ENCODE measurements around the gene SMAD4.
"Not testable (repeated sequence)": the region's sequence is repeated elsewhere in the genome, so short reads cannot be mapped to it uniquely, and the experiment has no call there.

The SMAD4 gene

DNA sequence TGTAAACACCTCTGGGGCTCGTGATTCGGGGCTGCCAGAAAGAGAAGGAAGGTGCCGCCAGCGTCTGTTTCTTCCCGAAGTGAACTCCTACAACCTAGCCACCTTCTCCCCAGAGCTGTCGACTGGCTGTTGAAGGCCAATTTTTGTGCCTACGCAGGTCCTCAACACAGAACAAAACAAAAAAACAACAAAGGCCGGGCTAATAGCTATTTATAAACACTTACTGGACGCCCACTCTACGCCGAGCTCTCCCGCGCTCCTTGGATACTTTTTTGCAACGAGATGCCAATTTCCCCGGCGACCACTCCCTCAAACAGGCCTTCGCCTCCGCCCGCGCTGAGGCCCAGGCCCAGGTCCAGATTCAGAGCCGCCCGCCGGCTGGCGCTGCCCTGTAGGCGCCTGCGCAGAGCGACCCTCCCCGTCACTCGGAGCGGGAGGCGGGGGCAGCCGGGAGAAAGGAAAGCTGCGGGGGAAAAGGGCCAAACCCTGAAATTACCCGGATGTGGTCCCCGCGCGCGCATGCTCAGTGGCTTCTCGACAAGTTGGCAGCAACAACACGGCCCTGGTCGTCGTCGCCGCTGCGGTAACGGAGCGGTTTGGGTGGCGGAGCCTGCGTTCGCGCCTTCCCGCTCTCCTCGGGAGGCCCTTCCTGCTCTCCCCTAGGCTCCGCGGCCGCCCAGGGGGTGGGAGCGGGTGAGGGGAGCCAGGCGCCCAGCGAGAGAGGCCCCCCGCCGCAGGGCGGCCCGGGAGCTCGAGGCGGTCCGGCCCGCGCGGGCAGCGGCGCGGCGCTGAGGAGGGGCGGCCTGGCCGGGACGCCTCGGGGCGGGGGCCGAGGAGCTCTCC lies at the start of gene SMAD4:
Gene SMAD4, plus strand, starts transcription at position 520 of the 843 bp plus-strand sequence. CDS start 16,834 bp downstream, outside the sequence.
- ATAC-seq (peak; percentile 83), DNase-seq (peak; percentile 99)

DNA sequence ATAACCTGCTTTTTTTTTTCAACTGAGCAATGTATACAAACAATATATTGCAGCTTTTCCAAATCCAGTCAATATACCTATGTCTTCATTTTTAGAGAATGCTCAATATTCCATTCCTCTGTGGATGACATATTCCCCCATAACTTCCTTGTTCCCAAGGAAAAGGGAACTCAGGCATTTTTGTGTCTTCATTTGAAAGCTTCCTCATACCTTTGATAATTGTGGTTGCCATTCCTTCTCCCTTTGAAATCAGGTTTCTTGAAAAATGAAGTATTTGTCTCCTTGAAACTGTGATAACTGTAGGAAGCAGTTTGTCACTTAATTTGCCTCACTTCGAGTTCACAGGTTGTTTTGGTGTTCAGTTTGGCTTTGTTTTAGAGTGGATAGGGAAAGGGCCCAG lies 48.6 kb upstream of the SMAD4 start:
- DNase-seq (no peak), ATAC-seq (no peak)

GRCh38 chr18:50982086-50982801 lies 47.8 kb upstream of the SMAD4 start:
- ATAC-seq (no peak), DNase-seq (no peak)

DNA sequence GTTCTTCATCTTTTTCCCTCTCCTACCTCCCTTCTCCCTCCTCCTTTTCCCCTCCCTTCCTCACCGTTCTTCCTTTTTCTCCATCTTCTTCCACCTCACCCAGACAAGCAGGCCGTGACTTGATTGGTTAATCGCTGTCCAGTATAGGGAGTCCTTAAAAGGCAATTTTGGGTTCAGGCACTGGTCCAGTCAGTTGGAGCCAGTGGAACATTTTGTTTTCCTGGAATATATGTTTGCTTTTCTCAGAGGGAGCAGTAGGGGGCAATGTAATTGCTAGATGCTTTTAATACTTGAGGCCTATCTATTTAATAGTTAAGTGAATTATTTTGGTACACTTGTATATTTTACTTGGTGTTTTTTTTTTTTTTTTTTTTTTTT lies 47.2 kb upstream of the SMAD4 start:
- DNase-seq: no peak
- ATAC-seq: no peak

- ATAC-seq (no peak), DNase-seq (no peak)
Measured at GRCh38 chr18:50986360-50987087, 43.5 kb upstream of the SMAD4 start.

GRCh38 chr18:50987261-50987660 lies 42.8 kb upstream of the SMAD4 start:
- ATAC-seq: no peak

GRCh38 chr18:50989711-50990110 lies 40.3 kb upstream of the SMAD4 start:
- ATAC-seq: no peak
- DNase-seq: no peak

More at GRCh38 chr18:50987261-50987660, 42.8 kb upstream of the SMAD4 start:
- DNase-seq: no peak

GRCh38 chr18:50992351-50992762 lies 37.7 kb upstream of the SMAD4 start:
- DNase-seq (no peak), ATAC-seq (no peak)

DNA sequence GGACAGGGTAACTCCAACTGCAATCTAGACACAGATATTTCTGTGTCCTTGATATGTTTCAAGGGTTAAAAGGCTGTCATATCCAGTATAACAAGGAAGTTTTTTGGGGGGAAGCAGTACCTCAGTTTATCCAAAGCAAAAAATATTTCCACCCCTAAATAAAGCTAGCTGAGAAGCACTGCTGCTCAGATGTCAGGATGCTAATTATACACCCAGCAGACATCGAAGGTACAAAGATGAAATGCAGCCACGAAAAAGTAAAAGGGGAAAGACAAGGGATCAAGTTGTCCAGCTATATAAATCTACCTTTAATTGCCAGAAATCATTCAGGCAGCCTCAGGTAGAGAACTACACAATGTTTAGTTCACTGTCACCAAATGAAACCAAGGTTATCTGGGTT lies 36.0 kb upstream of the SMAD4 start:
- ATAC-seq (no peak), DNase-seq (no peak)

DNA sequence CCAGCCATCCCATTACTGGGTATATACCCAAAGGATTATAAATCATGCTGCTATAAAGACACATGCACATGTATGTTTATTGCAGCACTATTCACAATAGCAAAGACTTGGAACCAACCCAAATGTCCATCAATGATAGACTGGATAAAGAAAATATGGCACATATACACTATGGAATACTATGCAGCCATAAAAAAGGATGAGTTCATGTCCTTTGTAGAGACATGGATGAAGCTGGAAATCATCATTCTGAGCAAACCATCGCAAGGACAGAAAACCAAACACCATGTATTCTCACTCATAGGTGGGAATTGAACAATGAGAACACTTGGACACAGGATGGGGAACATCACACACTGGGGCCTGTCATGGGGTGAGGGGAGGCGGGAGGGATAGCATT lies 26.8 kb upstream of the SMAD4 start:
- not testable (repeated sequence) for ATAC-seq, DNase-seq

DNA sequence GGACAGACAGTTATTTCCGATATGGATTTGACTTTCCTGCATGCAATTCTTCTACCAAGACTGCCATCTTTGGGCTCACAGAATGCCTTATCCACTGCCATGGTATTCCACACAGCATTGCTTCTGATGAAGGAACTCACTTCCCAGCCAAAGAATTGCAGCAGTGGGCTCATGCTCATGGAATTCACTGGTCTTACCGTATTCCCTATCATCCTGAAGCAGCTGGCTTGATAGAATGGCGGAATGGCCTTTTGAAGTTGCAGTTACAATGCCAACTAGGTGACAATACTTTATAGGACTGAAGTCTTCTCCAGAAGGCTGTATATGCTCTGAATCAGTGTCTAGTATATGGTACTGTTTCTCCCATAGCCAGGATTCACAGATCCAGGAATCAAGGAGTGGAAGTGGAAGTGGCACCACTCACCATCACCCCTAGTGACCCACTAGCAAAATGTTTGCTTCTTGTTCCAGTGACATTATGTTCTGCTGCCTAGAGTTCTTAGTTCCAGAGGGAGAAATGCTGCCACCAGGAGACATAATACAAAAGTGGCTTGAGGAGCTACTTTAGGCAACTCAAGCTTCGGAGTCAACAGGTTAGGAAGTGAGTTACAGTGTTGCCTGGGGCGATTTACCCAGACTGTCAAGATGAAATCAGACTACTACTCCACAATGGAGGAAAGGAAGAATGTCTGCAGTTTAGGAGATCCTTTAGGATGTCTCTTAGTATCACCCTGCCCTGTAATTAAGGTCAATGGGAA lies 23.8 kb upstream of the SMAD4 start:
- ATAC-seq (no peak), DNase-seq (no peak)

DNA sequence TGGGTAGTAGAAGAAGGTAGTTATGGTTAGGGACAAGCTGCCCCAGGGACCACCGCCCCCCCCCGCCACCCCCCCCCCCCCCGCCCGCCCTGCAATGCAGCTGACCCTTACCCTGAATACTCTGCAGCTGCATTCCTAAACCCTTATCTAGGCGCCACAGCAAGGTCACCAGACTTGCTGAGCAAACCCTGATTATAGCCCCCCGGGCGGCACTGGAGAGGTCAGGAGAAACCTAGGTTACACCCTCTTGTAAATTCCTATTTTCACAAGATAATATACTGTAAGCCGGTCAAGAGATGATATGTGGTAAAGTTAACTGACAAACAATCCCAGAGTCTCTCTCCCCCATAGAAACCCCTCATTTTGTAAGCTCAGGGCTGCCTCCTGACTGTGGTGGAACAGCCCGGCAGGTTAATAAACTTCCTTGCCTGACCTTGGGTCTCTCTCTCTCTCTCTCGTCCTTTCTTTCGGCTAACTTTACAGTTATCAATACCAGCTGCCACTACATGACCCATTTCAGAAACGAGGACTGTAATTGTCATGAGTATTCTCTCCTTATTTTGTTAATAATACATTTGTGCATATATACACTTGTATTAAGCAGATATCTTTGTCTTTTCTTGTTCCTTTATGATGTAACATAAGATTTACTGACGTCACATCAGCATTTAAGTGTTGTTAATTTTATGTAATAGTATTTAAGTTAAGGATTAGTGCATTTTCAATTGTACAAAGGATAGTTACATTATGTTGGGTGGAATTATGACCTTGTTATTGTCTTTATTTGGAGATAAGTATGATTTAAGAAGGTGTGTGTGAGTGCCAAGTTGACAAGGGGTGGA lies 22.8 kb upstream of the SMAD4 start:
- ATAC-seq: no peak
- no peak for DNase-seq

GRCh38 chr18:51007790-51008139 lies 22.2 kb upstream of the SMAD4 start:
- DNase-seq (no peak), ATAC-seq (no peak)

- ATAC-seq (no peak), DNase-seq (no peak)
Measured at GRCh38 chr18:51009072-51009471, 20.9 kb upstream of the SMAD4 start.

DNA sequence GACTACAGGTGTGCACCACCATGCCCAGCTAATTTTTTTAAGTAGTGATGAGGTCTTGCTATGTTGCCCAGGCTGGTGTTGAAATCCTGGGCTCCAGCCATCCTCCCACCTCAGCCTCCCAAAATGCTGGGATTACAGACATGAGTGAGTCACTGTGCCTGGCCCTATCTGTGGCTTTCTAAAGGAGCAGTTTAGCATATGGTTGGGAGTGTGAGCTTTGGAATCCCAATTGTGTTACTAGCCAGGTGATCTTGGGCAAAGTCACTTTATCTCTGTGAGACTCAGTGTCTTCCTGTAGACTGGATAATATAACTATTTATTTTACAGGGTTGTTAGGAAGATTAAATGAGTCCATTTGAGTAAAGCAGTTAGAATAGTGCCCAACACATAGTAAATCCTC lies 19.8 kb upstream of the SMAD4 start:
- no peak for DNase-seq
- ATAC-seq: no peak

DNA sequence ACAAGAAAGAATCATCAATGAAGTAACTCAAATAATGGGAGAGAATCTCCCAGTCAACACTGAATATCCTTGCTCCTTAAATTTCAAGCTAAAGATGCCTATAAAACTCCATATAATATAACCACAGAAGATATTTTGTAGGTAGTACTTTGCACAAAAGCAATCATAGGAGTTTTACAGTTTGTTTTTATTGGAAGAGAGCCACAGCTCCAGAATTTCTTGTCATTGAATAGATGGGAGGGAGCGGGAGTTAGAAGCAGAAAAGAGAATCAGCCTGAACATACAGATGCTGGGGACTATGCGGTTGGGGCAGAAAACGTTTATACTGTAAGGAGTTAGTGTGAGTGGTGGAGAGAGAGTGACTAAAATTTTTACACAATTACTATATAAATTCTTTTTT lies 18.3 kb upstream of the SMAD4 start:
- no peak for ATAC-seq

GRCh38 chr18:51012441-51012840 lies 17.6 kb upstream of the SMAD4 start:
- DNase-seq (no peak), ATAC-seq (no peak)

More for the DNA sequence above, 18.3 kb upstream of the SMAD4 start:
- no peak for DNase-seq

DNA sequence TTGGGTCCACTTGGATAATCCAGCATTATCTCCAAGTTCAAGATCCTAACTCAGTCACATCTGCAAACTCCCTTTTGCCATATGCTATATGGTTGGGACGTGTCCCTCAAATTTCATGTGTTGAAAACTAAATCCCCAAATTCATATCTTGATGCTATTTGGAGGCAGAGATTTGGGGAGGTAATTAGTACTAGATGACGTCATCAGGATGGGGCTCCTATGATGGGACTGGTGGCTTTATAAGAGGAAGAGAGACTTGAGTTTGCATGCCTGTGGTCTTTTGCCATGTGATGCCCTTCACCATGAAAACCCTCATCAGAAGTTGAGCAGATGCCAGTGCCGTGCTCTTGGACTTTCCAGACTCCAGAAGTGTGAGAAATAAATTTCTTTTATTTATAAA lies 16.8 kb upstream of the SMAD4 start:
- ATAC-seq: no peak
- no peak for DNase-seq

DNA sequence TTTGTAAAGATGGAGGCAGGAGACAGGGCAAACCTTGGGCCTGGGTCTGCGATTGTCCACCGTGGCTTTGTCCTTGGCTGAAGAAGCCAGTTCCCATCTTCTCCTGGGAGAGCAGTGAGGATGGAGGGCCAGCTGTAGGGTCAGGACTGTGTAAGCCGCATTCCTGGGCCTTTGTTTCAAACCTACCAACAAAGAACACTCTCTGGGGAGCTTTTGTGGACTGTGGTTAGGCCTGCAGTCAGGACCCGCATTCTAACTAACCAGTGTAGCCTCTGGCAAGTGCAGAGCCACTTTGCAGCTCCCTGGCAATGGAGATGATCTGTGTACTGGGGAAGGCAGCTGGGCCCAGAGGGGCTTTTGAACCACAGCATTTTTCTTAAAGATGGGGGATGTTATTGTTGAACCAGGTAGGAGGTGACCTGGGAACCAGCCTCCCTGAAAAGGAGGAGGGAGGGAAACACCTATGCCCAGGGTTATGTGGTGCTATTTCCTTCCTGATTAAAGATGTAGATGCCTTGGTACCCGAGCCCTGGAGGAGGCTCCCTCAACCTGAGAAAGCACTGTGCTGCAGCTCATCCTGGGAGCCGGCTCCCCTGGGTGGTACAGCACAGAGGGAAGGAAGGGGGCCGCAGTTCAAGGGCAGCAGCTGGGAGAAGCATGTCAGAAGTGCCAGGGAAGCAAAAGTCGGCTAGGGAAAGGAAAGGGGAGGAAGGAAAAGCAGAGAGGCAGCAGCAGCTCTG lies 12.7 kb upstream of the SMAD4 start:
- ATAC-seq: no peak

DNA sequence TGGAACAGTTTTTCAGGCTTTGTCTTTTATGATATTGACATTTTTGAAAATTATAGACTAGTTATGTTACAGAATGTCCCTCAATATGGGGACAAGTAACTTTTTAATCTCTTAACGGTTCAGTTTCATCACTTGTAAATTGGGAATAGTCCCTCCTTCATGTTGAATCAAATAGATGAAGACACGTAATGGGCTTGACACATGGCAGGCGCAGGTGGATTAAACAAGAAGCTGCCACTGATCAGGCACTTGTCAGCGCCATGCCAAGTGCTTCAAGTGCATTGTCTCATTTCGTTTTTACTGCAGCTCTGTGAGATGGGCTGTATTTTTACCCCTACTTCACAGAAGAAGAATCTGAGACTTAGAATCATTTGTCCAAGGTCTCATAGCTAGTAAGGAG lies 9.5 kb upstream of the SMAD4 start:
- no peak for ATAC-seq
- no peak for DNase-seq

More for the DNA sequence above, 12.7 kb upstream of the SMAD4 start:
- no peak for DNase-seq
